ENCODE measurements around the gene NFAT5.
"Not testable (repeated sequence)": the region's sequence is repeated elsewhere in the genome, so short reads cannot be mapped to it uniquely, and the experiment has no call there.

The NFAT5 gene

GRCh38 chr16:69595127-69596036 is 29.6 kb downstream of the NFAT5 start:
- no peak for DNase-seq

- DNase-seq = no peak
Measured at GRCh38 chr16:69596801-69597200, 31.0 kb downstream of the NFAT5 start.

- no peak for DNase-seq
Measured at GRCh38 chr16:69598045-69598444, 32.3 kb downstream of the NFAT5 start.

GRCh38 chr16:69599731-69600130 is 34.0 kb downstream of the NFAT5 start:
- no peak for DNase-seq

GRCh38 chr16:69600202-69600601 is 34.4 kb downstream of the NFAT5 start:
- no peak for DNase-seq

GRCh38 chr16:69601250-69601649 is 35.5 kb downstream of the NFAT5 start:
- DNase-seq = no peak

GRCh38 chr16:69606985-69607384 is 41.2 kb downstream of the NFAT5 start:
- DNase-seq = no peak

- no peak for DNase-seq
Measured at GRCh38 chr16:69607674-69608073, 41.9 kb downstream of the NFAT5 start.

GRCh38 chr16:69610356-69610755 is 44.6 kb downstream of the NFAT5 start:
- no peak for DNase-seq

- DNase-seq = no peak
Measured at GRCh38 chr16:69611103-69611640, 45.4 kb downstream of the NFAT5 start.

GRCh38 chr16:69613378-69614154 is 47.8 kb downstream of the NFAT5 start:
- DNase-seq = no peak

GRCh38 chr16:69615528-69615927 is 49.8 kb downstream of the NFAT5 start:
- no peak for DNase-seq

- no peak for DNase-seq
Measured at GRCh38 chr16:69616082-69616481, 50.3 kb downstream of the NFAT5 start.

GRCh38 chr16:69618307-69618706 is 52.5 kb downstream of the NFAT5 start:
- no peak for DNase-seq

GRCh38 chr16:69618721-69619120 is 53.0 kb downstream of the NFAT5 start:
- DNase-seq = no peak

GRCh38 chr16:69619514-69619913 is 53.7 kb downstream of the NFAT5 start:
- no peak for DNase-seq

GRCh38 chr16:69620573-69620972 is 54.8 kb downstream of the NFAT5 start:
- no peak for DNase-seq

GRCh38 chr16:69621225-69621624 is 55.5 kb downstream of the NFAT5 start:
- no peak for DNase-seq

GRCh38 chr16:69626256-69626655 is 60.5 kb downstream of the NFAT5 start:
- DNase-seq = no peak

- no peak for DNase-seq
Measured at GRCh38 chr16:69632828-69633227, 67.1 kb downstream of the NFAT5 start.

- no peak for DNase-seq
Measured at GRCh38 chr16:69633375-69633774, 67.6 kb downstream of the NFAT5 start.

- not testable (repeated sequence) for DNase-seq
Measured at GRCh38 chr16:69636563-69637146, 70.9 kb downstream of the NFAT5 start.

- DNase-seq = not testable (repeated sequence)
Measured at GRCh38 chr16:69637206-69637865, 71.6 kb downstream of the NFAT5 start.

Measured in amniotic stem cell (primary cell).